GM12878 (cell line): Measurements from ENCODE around the gene CYTH2. TPM values are rescaled to one million over a fixed set of nuclear protein-coding genes. Genes with fewer than 3 reads are reported as not detected.

Experiments
- ATAC-seq: fragments of 200-7000 bp; cut with Tn5 transposase; 3 replicates; pipeline ENCODE4 v1.9.1; 2020; ENCODE audit warnings: mild to moderate bottlenecking, moderate library complexity
- BruUV-seq: library from RNA; stranded (reverse); fragments of 400-500 nt; replicated peaks from 2 replicates; lab custom pipeline; 2021; lab: Mats Ljungman, UMichigan
- CTCF ChIA-PET: fragments of 300-600 bp; sonication (Branson Sonifier 250); formaldehyde crosslinking; extraction: SDS; loops from one replicate; lab custom pipeline; 2021; ENCODE audit warnings: inconsistent platforms; lab: Yijun Ruan, JAX
- POLR2A ChIA-PET: fragments of 350-600 bp; formaldehyde crosslinking; extraction: SDS; loops from one replicate; lab custom pipeline; 2021; ENCODE audit warnings: inconsistent platforms; lab: Charles Lee
- RAD21 ChIA-PET: fragments of 300-600 bp; sonication (Branson Sonifier 250); formaldehyde crosslinking; loops from one replicate; lab custom pipeline; 2023; ENCODE audit warnings: antibody characterized with exemption; ENCODE audit not compliant: unreplicated experiment; lab: Charles Lee
- SMC1A ChIA-PET: fragments of 300-600 bp; sonication (Branson Sonifier 250); formaldehyde crosslinking; loops from one replicate; lab custom pipeline; 2023; ENCODE audit not compliant: unreplicated experiment, uncharacterized antibody; lab: Charles Lee
- DNase-seq: peaks from one replicate; pipeline ENCODE4 v3.0.0-alpha.2; 2011; ENCODE audit warnings: low read depth, low spot score
- FAIRE-seq: peaks from 3 replicates; lab custom pipeline; 2011; peaks lifted over from hg19 to GRCh38; lab: Jason Lieb, UNC
- H2AFZ ChIP-seq: 2 replicates; pipeline ENCODE4 v1.6.0; 2011; ENCODE audit warnings: low read depth, low read length, control low read depth; ENCODE audit not compliant: control insufficient read depth
- H3K27ac ChIP-seq: 2 replicates; pipeline ENCODE4 v1.5.1; 2011; ENCODE audit warnings: control low read depth; ENCODE audit not compliant: control insufficient read depth, insufficient read depth
- H3K27me3 ChIP-seq, 2 experiments: replicated peaks in 1 of 2; 2 replicates each; pipeline versions ENCODE4 v1.6.0 to v1.6.1; 2011; ENCODE audit warnings: low read length in 1 of 2; ENCODE audit not compliant: control insufficient read depth in 2 of 2, insufficient read depth in 2 of 2
- H3K36me3 ChIP-seq, 2 experiments: 2 replicates each; pipeline ENCODE4 v1.5.1; 2011; ENCODE audit warnings: low read length in 1 of 2; ENCODE audit not compliant: control insufficient read depth in 2 of 2, insufficient read depth in 2 of 2
- H3K4me1 ChIP-seq: 2 replicates; pipeline ENCODE4 v1.6.1; 2011; ENCODE audit warnings: mild to moderate bottlenecking, low read length, moderate library complexity, mixed read lengths; ENCODE audit not compliant: control insufficient read depth, insufficient read depth
- H3K4me2 ChIP-seq: 2 replicates; pipeline ENCODE4 v1.6.0; 2011; ENCODE audit warnings: control low read depth; ENCODE audit not compliant: control insufficient read depth, insufficient read depth
- H3K4me3 ChIP-seq: fragments of 200-600 bp; sonication (generic); 2 replicates; pipeline ENCODE4 v1.5.1; 2016
- H3K79me2 ChIP-seq: 2 replicates; pipeline ENCODE4 v1.6.0; 2011; ENCODE audit warnings: low read length; ENCODE audit not compliant: control insufficient read depth, insufficient read depth
- H3K9ac ChIP-seq: 2 replicates; pipeline ENCODE4 v1.8.0; 2011; ENCODE audit warnings: low read length, control low read depth, mixed read lengths; ENCODE audit not compliant: control insufficient read depth, insufficient read depth
- H3K9me3 ChIP-seq: replicated peaks from 3 replicates; pipeline ENCODE4 v1.5.1; 2011; ENCODE audit warnings: mild to moderate bottlenecking, low read length; ENCODE audit not compliant: control insufficient read depth, insufficient read depth
- H4K20me1 ChIP-seq: 2 replicates; pipeline ENCODE4 v1.6.0; 2011; ENCODE audit not compliant: control insufficient read depth, insufficient read depth
- CHD2 ChIP-seq: IDR thresholded peaks from 2 replicates; pipeline ENCODE4 v1.6.1; 2011; ENCODE audit warnings: low read depth, low read length, improper control_type of control experiment, borderline replicate concordance
- DPF2 ChIP-seq: fragments of 450-650 bp; IDR thresholded peaks from 2 replicates; pipeline ENCODE4 v1.6.1; 2017; ENCODE audit warnings: mild to moderate bottlenecking
- EGR1 ChIP-seq, 2 experiments: IDR thresholded peaks; 1 replicate in 1 of 2; 2 replicates in 1 of 2; pipeline ENCODE4 v1.6.1; 2011 to 2012; ENCODE audit warnings: low read depth in 2 of 2, low read length in 2 of 2, borderline replicate concordance in 1 of 2, mild to moderate bottlenecking in 1 of 2, moderate library complexity in 1 of 2
- SP1 ChIP-seq: IDR thresholded peaks from one replicate; pipeline ENCODE4 v1.6.1; 2011; ENCODE audit warnings: low read depth, low read length
- WGBS: methylation state at CpG from one replicate; pipeline ENCODE4 v1.1.6; 2016; ENCODE audit warnings: low lambda C conversion rate; ENCODE audit not compliant: insufficient replicate concordance, insufficient coverage; ENCODE audit errors: missing lambda C conversion rate; 5-methylcytosine and 5-hydroxymethylcytosine counted together
- in situ Hi-C: fragments of 300-500 bp; cut with MboI; formaldehyde crosslinking; loops from 9 replicates; pipeline ENCODE4 v1.14.3; 2018; ENCODE audit warnings: mixed read lengths
- intact Hi-C: fragments of 100-400 bp; cut with micrococcal nuclease; formaldehyde crosslinking; loops from one replicate; pipeline ENCODE4 v1.14.2; 2022; ENCODE audit not compliant: unreplicated experiment
- polyA plus RNA-seq, 11 experiments: library from polyadenylated mRNA; depleted of rRNA in 4 of 11; unstranded in 6 of 11; stranded (reverse) in 5 of 11; fragments of >200 nt; fragmentation: Nextera tagmentation in 4 of 11; fragmentation: Illumina TruSeq in 1 of 11; extraction: Ambion mirVana in 4 of 11; extraction: Trizol in 1 of 11; gene quantifications; 1 replicate in 1 of 11; 2 replicates in 10 of 11; pipeline versions ENCODE4 v1.2.1 to v1.2.3, GENCODE V29; 2011 to 2016; ENCODE audit warnings: inconsistent platforms in 2 of 11, missing spikeins in 2 of 11, low read depth in 1 of 11
- total RNA-seq, 4 experiments: library from RNA; depleted of rRNA in 3 of 4; stranded (reverse); fragments of >200 nt in 3 of 4; fragmentation: Illumina TruSeq in 1 of 4; extraction: Trizol in 1 of 4; gene quantifications; 2 replicates each; pipeline versions ENCODE4 v1.2.1 to v1.2.3, GENCODE V29; 2013 to 2021
- TF ChIP-seq, protein P1 (sequence below): fragments of 450-650 bp; IDR thresholded peaks from 2 replicates; pipeline ENCODE4 v1.6.1; 2016; ENCODE audit warnings: mild to moderate bottlenecking
- TF ChIP-seq, protein P2 (sequence below): fragments of 450-650 bp; IDR thresholded peaks from 2 replicates; pipeline ENCODE4 v1.6.1; 2017; ENCODE audit warnings: low read depth, mild to moderate bottlenecking, moderate library complexity
- TF ChIP-seq, protein P3 (sequence below): fragments of 450-650 bp; formaldehyde crosslinking; IDR thresholded peaks from 2 replicates; pipeline ENCODE4 v1.4.0; 2022; ENCODE audit warnings: mild to moderate bottlenecking, moderate library complexity

Gene CYTH2
- total and polyA plus RNA-seq, 10 of the 15 experiments (the other 5 are each of a cell fraction or from before 2014, with no cell fraction given) = 1.3 to 31.9 (median 22.2) TPM

DNA sequence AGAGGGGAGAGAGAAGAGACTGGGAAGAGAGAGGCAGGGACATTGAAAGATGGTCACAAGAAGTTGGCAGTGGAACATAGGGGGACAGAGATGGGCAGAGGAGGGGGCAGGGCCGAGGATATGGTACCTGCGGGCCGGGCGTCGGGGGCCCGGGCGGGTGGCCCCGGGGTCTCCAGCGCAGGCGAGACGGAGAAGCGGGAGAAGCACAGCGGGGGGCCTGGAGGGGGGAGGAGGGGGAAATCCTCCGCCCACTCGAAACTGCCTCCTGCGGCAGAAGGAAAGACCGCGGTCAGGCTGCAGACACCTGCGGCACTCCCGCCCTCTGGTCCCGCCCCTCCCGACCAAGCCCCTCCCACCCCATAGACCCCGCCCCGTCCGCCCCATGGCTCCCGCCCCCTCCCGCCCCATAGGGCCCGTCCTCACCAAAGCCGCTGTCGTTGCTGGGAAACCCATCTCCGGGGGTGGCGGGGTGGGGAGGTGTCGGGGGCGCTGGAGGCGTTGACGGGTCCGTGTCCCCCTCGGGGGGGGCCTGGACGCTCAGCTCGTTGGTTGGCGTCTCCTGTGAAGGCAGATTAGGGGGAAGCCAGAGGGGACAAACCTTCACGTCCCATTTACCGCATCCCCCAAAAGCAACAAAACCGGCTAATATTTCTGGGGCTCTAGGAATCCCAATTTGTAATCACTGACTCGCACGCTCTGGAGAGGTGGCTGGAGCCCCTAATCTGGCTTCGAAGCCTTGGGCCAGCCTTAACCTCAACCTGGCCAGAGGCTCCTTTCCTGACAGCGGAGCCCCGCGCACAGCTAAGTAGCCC lies 22.0 kb downstream of the CYTH2 start (continued):
- TF ChIP-seq EGR1 (IDR thresholded peaks at IDR 0.05; ENCODE audit: borderline replicate concordance in 1 of 2, low read depth in 2 of 2, low read length in 2 of 2) (peak in 1 of 2 experiments; percentile 96; a peak in 2 of 3 replicates), SP1 (peak; percentile 51), DPF2 (0 out of 2 replicates have a peak, but pooled peaks have one; percentile 44)
- TF ChIP-seq, protein P1, sequence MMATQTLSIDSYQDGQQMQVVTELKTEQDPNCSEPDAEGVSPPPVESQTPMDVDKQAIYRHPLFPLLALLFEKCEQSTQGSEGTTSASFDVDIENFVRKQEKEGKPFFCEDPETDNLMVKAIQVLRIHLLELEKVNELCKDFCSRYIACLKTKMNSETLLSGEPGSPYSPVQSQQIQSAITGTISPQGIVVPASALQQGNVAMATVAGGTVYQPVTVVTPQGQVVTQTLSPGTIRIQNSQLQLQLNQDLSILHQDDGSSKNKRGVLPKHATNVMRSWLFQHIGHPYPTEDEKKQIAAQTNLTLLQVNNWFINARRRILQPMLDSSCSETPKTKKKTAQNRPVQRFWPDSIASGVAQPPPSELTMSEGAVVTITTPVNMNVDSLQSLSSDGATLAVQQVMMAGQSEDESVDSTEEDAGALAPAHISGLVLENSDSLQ = peak; percentile 23; the same call in 1 of the 2 replicates
- TF ChIP-seq, all 136 proteins: peak for 11

- RAD21 ChIA-PET = interaction anchor here (3.7 kb wide), 1 partner anchor 92 kb away, joined by 42 read pairs; no protein-coding TSS in a partner anchor
- H3K4me2 ChIP-seq = no peak overlapping the region
- FAIRE-seq (no peak), ATAC-seq (no peak), DNase-seq (no peak)
- no peaks in the 10 kb centered on the region for H4K20me1 ChIP-seq
- peaks cover 20% of the 10 kb centered on the region for H3K4me1 ChIP-seq
- H3K4me3 ChIP-seq = no peak overlapping the region
- intact Hi-C loops (loop anchor here (5.0 kb wide), 1 partner anchor 129 kb away; the partner anchor contains the start of genes SYNGR4 and TMEM143), in situ Hi-C loops (no loop called here)
- SMC1A ChIA-PET = no interaction called here
- no peak overlapping the region for H3K27ac ChIP-seq
- TF ChIP-seq, protein P2, sequence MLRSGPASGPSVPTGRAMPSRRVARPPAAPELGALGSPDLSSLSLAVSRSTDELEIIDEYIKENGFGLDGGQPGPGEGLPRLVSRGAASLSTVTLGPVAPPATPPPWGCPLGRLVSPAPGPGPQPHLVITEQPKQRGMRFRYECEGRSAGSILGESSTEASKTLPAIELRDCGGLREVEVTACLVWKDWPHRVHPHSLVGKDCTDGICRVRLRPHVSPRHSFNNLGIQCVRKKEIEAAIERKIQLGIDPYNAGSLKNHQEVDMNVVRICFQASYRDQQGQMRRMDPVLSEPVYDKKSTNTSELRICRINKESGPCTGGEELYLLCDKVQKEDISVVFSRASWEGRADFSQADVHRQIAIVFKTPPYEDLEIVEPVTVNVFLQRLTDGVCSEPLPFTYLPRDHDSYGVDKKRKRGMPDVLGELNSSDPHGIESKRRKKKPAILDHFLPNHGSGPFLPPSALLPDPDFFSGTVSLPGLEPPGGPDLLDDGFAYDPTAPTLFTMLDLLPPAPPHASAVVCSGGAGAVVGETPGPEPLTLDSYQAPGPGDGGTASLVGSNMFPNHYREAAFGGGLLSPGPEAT = no peak
- no peak for TF ChIP-seq CHD2
- TF ChIP-seq, protein P3, sequence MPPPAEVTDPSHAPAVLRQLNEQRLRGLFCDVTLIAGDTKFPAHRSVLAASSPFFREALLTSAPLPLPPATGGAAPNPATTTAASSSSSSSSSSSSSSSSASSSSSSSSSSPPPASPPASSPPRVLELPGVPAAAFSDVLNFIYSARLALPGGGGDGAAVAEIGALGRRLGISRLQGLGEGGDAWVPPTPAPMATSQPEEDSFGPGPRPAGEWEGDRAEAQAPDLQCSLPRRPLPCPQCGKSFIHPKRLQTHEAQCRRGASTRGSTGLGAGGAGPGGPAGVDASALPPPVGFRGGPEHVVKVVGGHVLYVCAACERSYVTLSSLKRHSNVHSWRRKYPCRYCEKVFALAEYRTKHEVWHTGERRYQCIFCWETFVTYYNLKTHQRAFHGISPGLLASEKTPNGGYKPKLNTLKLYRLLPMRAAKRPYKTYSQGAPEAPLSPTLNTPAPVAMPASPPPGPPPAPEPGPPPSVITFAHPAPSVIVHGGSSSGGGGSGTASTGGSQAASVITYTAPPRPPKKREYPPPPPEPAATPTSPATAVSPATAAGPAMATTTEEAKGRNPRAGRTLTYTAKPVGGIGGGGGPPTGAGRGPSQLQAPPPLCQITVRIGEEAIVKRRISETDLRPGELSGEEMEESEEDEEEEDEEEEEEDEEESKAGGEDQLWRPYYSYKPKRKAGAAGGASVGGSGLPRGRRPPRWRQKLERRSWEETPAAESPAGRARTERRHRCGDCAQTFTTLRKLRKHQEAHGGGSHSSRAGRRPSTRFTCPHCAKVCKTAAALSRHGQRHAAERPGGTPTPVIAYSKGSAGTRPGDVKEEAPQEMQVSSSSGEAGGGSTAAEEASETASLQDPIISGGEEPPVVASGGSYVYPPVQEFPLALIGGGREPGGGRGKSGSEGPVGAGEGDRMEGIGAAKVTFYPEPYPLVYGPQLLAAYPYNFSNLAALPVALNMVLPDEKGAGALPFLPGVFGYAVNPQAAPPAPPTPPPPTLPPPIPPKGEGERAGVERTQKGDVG (CRISPR knock-in tag) = no peak
- H3K27me3 ChIP-seq = peaks cover 1 to 3% of the 10 kb centered on the region in 2 experiments; a peak in 2 of 4 replicates
- CTCF ChIA-PET = no interaction called here
- BruUV-seq = no TSS peak
- H3K79me2 ChIP-seq = no peaks in the 10 kb centered on the region
- POLR2A ChIA-PET = no interaction called here
- 64% methylated on average over 10 of the region's 10 CpGs for WGBS
- H3K9ac ChIP-seq = no peak overlapping the region
- H2AFZ ChIP-seq = no peak overlapping the region
- no peaks in the 10 kb centered on the region for H3K9me3 ChIP-seq
- H3K36me3 ChIP-seq = no peaks in the 10 kb centered on the region
Observed at GRCh38 chr19:48491793-48492123, 22.6 kb downstream of the CYTH2 start.
